ENCODE results near the gene CLINT1. TPM values are rescaled to one million over a fixed set of nuclear protein-coding genes. Genes with fewer than 3 reads are reported as not detected.
A peak's percentile ranks its signal among the peaks of the same experiment; 100 is the strongest.

CLINT1 gene
- total and polyA plus RNA-seq, 2 of the 4 experiments (the other 2 are of a cell fraction): 144 to 146 TPM

- Histone ChIP-seq H3K23ac (ENCODE audit: low read depth, low read length) (no peak overlapping the region), H4K5ac (ENCODE audit: low read depth, low read length) (no peak overlapping the region), H2AFZ (replicated peaks; ENCODE audit: low read length, poor library complexity) (no peak overlapping the region), H3K4me2 (ENCODE audit: low read depth, low read length) (peak overlapping the region; percentile 51; the same call in 1 of the 2 replicates), H2BK15ac (ENCODE audit: low read depth, low read length) (no peak overlapping the region), H3K18ac (ENCODE audit: low read depth, low read length) (no peak overlapping the region), H3K9me1 (ENCODE audit: insufficient read depth, low read length) (peaks cover 6% of the 10 kb centered on the region; the same call in 1 of the 2 replicates), H3K4ac (ENCODE audit: low read depth, low read length) (no peak overlapping the region), H3K9me3 (ENCODE audit: control insufficient read depth, insufficient read depth, low read length) (no peaks in the 10 kb centered on the region), H4K8ac (ENCODE audit: low read depth in 2 of 2, low read length in 2 of 2) (no peak overlapping the region), H2BK20ac (ENCODE audit: low read depth, low read length) (no peak overlapping the region), H3K4me1 (ENCODE audit: control insufficient read depth, insufficient read depth, low read length) (no peaks in the 10 kb centered on the region), H3K27ac (ENCODE audit: insufficient read depth, low read length) (no peak overlapping the region), H3K9ac (ENCODE audit: low read depth, low read length) (no peak overlapping the region), H3K79me1 (ENCODE audit: low read depth in 1 of 2, low read length in 2 of 2) (peaks cover 0 to 28% of the 10 kb centered on the region in 2 experiments; a peak in 2 of 4 replicates), H3K56ac (ENCODE audit: extremely low read depth, insufficient read depth, low read length) (no peak overlapping the region), H3K36me3 (ENCODE audit: control insufficient read depth, insufficient read depth, low read length) (0 out of 2 replicates have a peak, but pooled peaks cover 3% of the 10 kb centered on the region), H4K91ac (ENCODE audit: insufficient read depth, low read depth, low read length) (no peak overlapping the region), H2AK5ac (ENCODE audit: low read depth, low read length) (peak overlapping the region; percentile 44; the same call in 1 of the 2 replicates), H2AK9ac (replicated peaks; ENCODE audit: low read depth, low read length, poor library complexity) (no peak overlapping the region), H3K27me3 (ENCODE audit: control insufficient read depth, insufficient read depth, low read length) (no peaks in the 10 kb centered on the region), H3K4me3 (ENCODE audit: insufficient read depth, low read depth, low read length) (no peak overlapping the region), H2BK120ac (ENCODE audit: low read depth, low read length) (no peak overlapping the region), H3K14ac (replicated peaks; ENCODE audit: low read depth, low read length) (no peak overlapping the region), H4K20me1 (ENCODE audit: insufficient read depth, low read length) (peaks cover 64% of the 10 kb centered on the region), H2BK5ac (ENCODE audit: low read depth, low read length, poor library complexity, severe bottlenecking) (no peak overlapping the region)
- DNase-seq (peak; percentile 67), ATAC-seq (ENCODE audit: low read depth) (peak; percentile 24)
- 50% methylated on average over 2 of the region's 10 CpGs; no CpG with 5 or more reads in 1 of the 2 experiments for WGBS, 2 experiments (ENCODE audit: extremely low coverage in 2 of 2, insufficient read length in 1 of 2)
- in situ Hi-C loops (cut with MboI; ENCODE audit: low sequenced_read_pairs) (no loop called here), intact Hi-C loops (cut with micrococcal nuclease) (loop anchor here (1.0 kb wide), 2 partner anchors 63 to 140 kb away; no protein-coding TSS in a partner anchor), dilution Hi-C loops (cut with HindIII; ENCODE audit: low sequenced_read_pairs, unreplicated experiment) (no loop called here)
- ChIA-PET CTCF (interaction anchor here (0.6 to 2.0 kb wide), 11 partner anchors 9 to 139 kb away, joined by 3 to 7 read pairs (median 4); no protein-coding TSS in a partner anchor), POLR2A (ENCODE audit: unreplicated experiment) (no interaction called here)
- no TSS peak for BruUV-seq (replicated peaks)
- TF ChIP-seq RCOR1 (IDR thresholded peaks at IDR 0.05; ENCODE audit: insufficient replicate concordance, low read length) (no peak), CHD1 (IDR thresholded peaks at IDR 0.05; ENCODE audit: low read depth, low read length) (no peak), POLR2A (IDR thresholded peaks at IDR 0.05; ENCODE audit: low read depth, low read length) (no peak), CEBPB (IDR thresholded peaks at IDR 0.05; ENCODE audit: low read depth, low read length) (no peak), NFE2L2 (IDR thresholded peaks at IDR 0.05; ENCODE audit: low read depth, low read length) (no peak), RFX5 (IDR thresholded peaks at IDR 0.05; ENCODE audit: low read depth, low read length) (no peak), CTCF (conservative IDR thresholded peaks at IDR 0.05; ENCODE audit: low read depth, low read length) (peak; percentile 68), MXI1 (IDR thresholded peaks at IDR 0.05; ENCODE audit: borderline replicate concordance, low read depth, low read length) (no peak), RAD21 (IDR thresholded peaks at IDR 0.05; ENCODE audit: low read length) (peak; percentile 59), ELK1 (IDR thresholded peaks at IDR 0.05; ENCODE audit: borderline replicate concordance, low read depth, low read length) (no peak), BHLHE40 (IDR thresholded peaks at IDR 0.05; ENCODE audit: low read depth, low read length) (no peak), MAFK (IDR thresholded peaks at IDR 0.05; ENCODE audit: low read depth, low read length) (no peak), MAZ (IDR thresholded peaks at IDR 0.05; ENCODE audit: borderline replicate concordance, low read depth, low read length) (no peak), USF2 (IDR thresholded peaks at IDR 0.05; ENCODE audit: low read depth, low read length) (no peak), SMC3 (IDR thresholded peaks at IDR 0.05; ENCODE audit: low read depth, low read length) (peak; percentile 71)
Observed at GRCh38 chr5:157855404-157855994, 3.4 kb downstream of the CLINT1 start.

Measured in IMR-90 (cell line).